Neural progenitor cell (in vitro differentiated cells): ENCODE measurements around the gene MTAP. TPM values are rescaled to one million over a fixed set of nuclear protein-coding genes. Genes with fewer than 3 reads are reported as not detected.

ENCODE experiments used
- DNase-seq: peaks from one replicate; pipeline ENCODE4 v3.0.0-alpha.2; 2016; ENCODE audit warnings: low spot score
- H2AFZ ChIP-seq: fragments of 200-600 bp; sonication (generic); replicated peaks from 2 replicates; pipeline ENCODE4 v1.6.1; 2016; ENCODE audit warnings: antibody characterized with exemption
- H3F3A ChIP-seq: fragments of 200-600 bp; sonication (generic); 2 replicates; pipeline ENCODE4 v1.6.1; 2016; ENCODE audit warnings: antibody characterized with exemption, low read depth
- H3K27ac ChIP-seq: fragments of 200-600 bp; sonication (generic); 2 replicates; pipeline ENCODE4 v1.5.1; 2016; ENCODE audit warnings: mild to moderate bottlenecking
- H3K27me3 ChIP-seq: fragments of 200-600 bp; sonication (generic); 2 replicates; pipeline ENCODE4 v1.6.1; 2016; ENCODE audit warnings: mild to moderate bottlenecking, moderate library complexity
- H3K36me3 ChIP-seq: fragments of 200-600 bp; sonication (generic); 2 replicates; pipeline ENCODE4 v1.5.1; 2016
- H3K4me1 ChIP-seq: fragments of 200-600 bp; sonication (generic); 2 replicates; pipeline ENCODE4 v1.6.1; 2016; ENCODE audit warnings: mixed run types
- H3K4me2 ChIP-seq: fragments of 200-600 bp; sonication (generic); 2 replicates; pipeline ENCODE4 v1.6.1; 2016
- H3K4me3 ChIP-seq: fragments of 200-600 bp; sonication (generic); 2 replicates; pipeline ENCODE4 v1.5.1; 2016
- H3K79me2 ChIP-seq: fragments of 200-600 bp; sonication (generic); 2 replicates; pipeline ENCODE4 v1.6.1; 2016; ENCODE audit warnings: low read depth
- H3K9ac ChIP-seq: fragments of 200-600 bp; sonication (generic); 2 replicates; pipeline ENCODE4 v1.6.1; 2016
- H3K9me3 ChIP-seq: fragments of 200-600 bp; sonication (generic); 2 replicates; pipeline ENCODE4 v1.5.1; 2016; ENCODE audit warnings: low read depth
- H4K20me1 ChIP-seq: fragments of 200-600 bp; sonication (generic); 2 replicates; pipeline ENCODE4 v1.6.1; 2016; ENCODE audit warnings: low read depth
- H3K27ac Mint-ChIP-seq: 3 replicates; pipeline ENCODE4 v1.8.0; 2021; ENCODE audit warnings: mixed read lengths
- H3K27me3 Mint-ChIP-seq: 2 replicates; pipeline ENCODE4 v1.8.0; 2022; ENCODE audit warnings: low read depth, mild to moderate bottlenecking, inconsistent platforms, moderate library complexity, mixed read lengths; ENCODE audit not compliant: insufficient read depth
- H3K36me3 Mint-ChIP-seq: 3 replicates; pipeline ENCODE4 v1.8.0; 2021; ENCODE audit warnings: mixed read lengths
- H3K4me1 Mint-ChIP-seq: 3 replicates; pipeline ENCODE4 v1.8.0; 2021; ENCODE audit warnings: mixed read lengths
- H3K4me3 Mint-ChIP-seq: 3 replicates; pipeline ENCODE4 v1.8.0; 2021; ENCODE audit warnings: mild to moderate bottlenecking, moderate library complexity, mixed read lengths
- H3K9me3 Mint-ChIP-seq: 3 replicates; pipeline ENCODE4 v1.8.0; 2020; ENCODE audit warnings: mixed read lengths
- EZH2 ChIP-seq: fragments of 200-600 bp; sonication (generic); IDR thresholded peaks from 2 replicates; pipeline ENCODE4 v1.6.1; 2017; ENCODE audit warnings: antibody characterized with exemption, mild to moderate bottlenecking, moderate library complexity
- EZH2phosphoT487 ChIP-seq: fragments of 200-600 bp; sonication (generic); IDR thresholded peaks from 2 replicates; pipeline ENCODE4 v1.6.1; 2017; ENCODE audit warnings: antibody characterized with exemption
- total RNA-seq: library from RNA; depleted of rRNA; stranded (reverse); fragments of >200 nt; gene quantifications from 2 replicates; pipeline ENCODE4 v1.2.3, GENCODE V29; 2015; ENCODE audit warnings: low replicate concordance
- TF ChIP-seq, protein P1 (sequence below): fragments of 200-600 bp; sonication (generic); IDR thresholded peaks from 2 replicates; pipeline ENCODE4 v1.5.1; 2017; ENCODE audit warnings: antibody characterized with exemption, mild to moderate bottlenecking

MTAP gene
- total RNA-seq, 1 donor from 2014 or later, result 21.6 TPM

DNA sequence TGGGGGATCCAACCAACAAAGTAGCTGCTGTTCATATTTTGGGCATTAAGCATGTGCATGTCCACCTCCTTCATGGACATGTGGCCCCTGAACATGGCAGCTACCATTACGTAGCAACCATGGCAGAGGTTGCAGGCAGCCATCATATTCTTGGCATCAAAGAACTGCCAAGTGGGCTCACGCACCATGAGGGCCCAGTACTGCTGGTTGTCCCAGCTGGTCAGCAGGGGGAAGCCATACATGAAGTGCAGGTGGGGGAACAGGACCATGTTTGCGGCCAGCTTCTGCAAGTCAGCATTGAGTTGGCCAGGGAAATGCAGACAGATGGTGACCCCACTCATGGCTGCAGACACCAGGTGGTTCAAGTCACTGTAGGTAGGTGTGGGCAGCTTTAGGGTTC is 9.5 kb downstream of the MTAP start:
- Mint-ChIP-seq H3K36me3 (peaks cover 41% of the 10 kb centered on the region), H3K27ac (no peak overlapping the region), H3K9me3 (no peaks in the 10 kb centered on the region), H3K27me3 (no peaks in the 10 kb centered on the region), H3K4me1 (peaks cover 3% of the 10 kb centered on the region), H3K4me3 (no peak overlapping the region)
- H3K4me3 ChIP-seq, result no peak overlapping the region
- no peak overlapping the region for H3K27ac ChIP-seq
- H3K27me3 ChIP-seq, result no peaks in the 10 kb centered on the region
- H3K79me2 ChIP-seq, result peaks cover 61% of the 10 kb centered on the region
- H3F3A ChIP-seq, result peaks cover 10% of the 10 kb centered on the region
- H3K9ac ChIP-seq, result no peak overlapping the region
- peaks cover 8% of the 10 kb centered on the region for H3K36me3 ChIP-seq
- no peak for DNase-seq
- TF ChIP-seq EZH2phosphoT487 (no peak), EZH2 (no peak)
- TF ChIP-seq, protein P1, sequence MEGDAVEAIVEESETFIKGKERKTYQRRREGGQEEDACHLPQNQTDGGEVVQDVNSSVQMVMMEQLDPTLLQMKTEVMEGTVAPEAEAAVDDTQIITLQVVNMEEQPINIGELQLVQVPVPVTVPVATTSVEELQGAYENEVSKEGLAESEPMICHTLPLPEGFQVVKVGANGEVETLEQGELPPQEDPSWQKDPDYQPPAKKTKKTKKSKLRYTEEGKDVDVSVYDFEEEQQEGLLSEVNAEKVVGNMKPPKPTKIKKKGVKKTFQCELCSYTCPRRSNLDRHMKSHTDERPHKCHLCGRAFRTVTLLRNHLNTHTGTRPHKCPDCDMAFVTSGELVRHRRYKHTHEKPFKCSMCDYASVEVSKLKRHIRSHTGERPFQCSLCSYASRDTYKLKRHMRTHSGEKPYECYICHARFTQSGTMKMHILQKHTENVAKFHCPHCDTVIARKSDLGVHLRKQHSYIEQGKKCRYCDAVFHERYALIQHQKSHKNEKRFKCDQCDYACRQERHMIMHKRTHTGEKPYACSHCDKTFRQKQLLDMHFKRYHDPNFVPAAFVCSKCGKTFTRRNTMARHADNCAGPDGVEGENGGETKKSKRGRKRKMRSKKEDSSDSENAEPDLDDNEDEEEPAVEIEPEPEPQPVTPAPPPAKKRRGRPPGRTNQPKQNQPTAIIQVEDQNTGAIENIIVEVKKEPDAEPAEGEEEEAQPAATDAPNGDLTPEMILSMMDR, result no peak
- H3K4me2 ChIP-seq, result no peak overlapping the region
- H2AFZ ChIP-seq, result no peak overlapping the region
- no peaks in the 10 kb centered on the region for H3K9me3 ChIP-seq
- peaks cover 4% of the 10 kb centered on the region for H3K4me1 ChIP-seq
- peaks cover 45% of the 10 kb centered on the region for H4K20me1 ChIP-seq

- no peak overlapping the region for H3K27ac ChIP-seq
- no peaks in the 10 kb centered on the region for H3K27me3 ChIP-seq
- no peak for DNase-seq
- H2AFZ ChIP-seq, result no peak overlapping the region
- no peaks in the 10 kb centered on the region for H3K9me3 Mint-ChIP-seq
- peaks cover 42% of the 10 kb centered on the region for H4K20me1 ChIP-seq
- no peak overlapping the region for H3K4me2 ChIP-seq
- H3K4me1 ChIP-seq, result peaks cover 4% of the 10 kb centered on the region
- no peak overlapping the region for H3K4me3 ChIP-seq
- peaks cover 8% of the 10 kb centered on the region for H3K36me3 ChIP-seq
- H3K79me2 ChIP-seq, result peaks cover 56% of the 10 kb centered on the region
- TF ChIP-seq EZH2phosphoT487, result no peak
- TF ChIP-seq, protein P1, result no peak
- no peak for TF ChIP-seq EZH2
- H3K36me3 Mint-ChIP-seq, result peaks cover 43% of the 10 kb centered on the region
- H3K27me3 Mint-ChIP-seq, result no peaks in the 10 kb centered on the region
- H3K4me1 Mint-ChIP-seq, result peaks cover 3% of the 10 kb centered on the region
- H3K27ac Mint-ChIP-seq, result no peak overlapping the region
- no peak overlapping the region for H3K9ac ChIP-seq
- H3K9me3 ChIP-seq, result no peaks in the 10 kb centered on the region
- no peak overlapping the region for H3K4me3 Mint-ChIP-seq
- peaks cover 10% of the 10 kb centered on the region for H3F3A ChIP-seq
These were observed 10.0 kb downstream of the MTAP start for GRCh38 chr9:21812415-21812814.

DNA sequence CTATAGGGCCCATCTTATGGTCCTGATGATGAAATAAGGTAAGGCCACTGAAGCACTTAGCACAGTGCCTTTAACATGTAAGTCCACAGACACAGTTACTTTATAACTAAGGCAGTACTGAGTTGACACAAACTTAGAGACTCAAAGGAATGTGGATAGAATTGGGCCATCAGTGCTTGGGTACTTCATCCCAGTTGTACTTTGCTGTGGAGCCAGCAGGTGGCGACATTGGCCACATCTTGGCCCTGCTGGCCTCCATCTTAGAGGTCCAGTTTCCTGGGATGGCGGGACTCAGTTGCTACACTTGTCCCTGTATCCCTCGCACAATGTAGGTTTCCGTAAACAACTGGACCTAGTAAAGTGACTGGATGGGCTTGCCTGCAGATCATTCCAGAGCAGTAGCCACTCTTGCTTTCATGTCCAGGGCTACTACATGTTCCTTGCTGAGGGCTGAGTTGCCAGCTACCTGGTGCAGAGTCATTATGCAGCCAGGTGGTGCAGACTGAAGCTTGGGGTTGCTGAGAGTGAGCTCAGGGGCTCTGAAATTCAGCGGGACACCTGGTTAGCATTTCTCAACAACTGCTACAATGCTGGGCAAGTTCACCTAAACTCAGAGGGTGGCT is 10.6 kb downstream of the MTAP start:
- Histone ChIP-seq H3K9me3 (no peaks in the 10 kb centered on the region), H3K4me3 (no peak overlapping the region), H3K79me2 (peaks cover 50% of the 10 kb centered on the region), H3K4me1 (peaks cover 4% of the 10 kb centered on the region), H3K9ac (no peak overlapping the region), H2AFZ (no peak overlapping the region), H3K27me3 (no peaks in the 10 kb centered on the region), H4K20me1 (peaks cover 35% of the 10 kb centered on the region), H3K36me3 (peaks cover 8% of the 10 kb centered on the region), H3F3A (peaks cover 10% of the 10 kb centered on the region), H3K4me2 (no peak overlapping the region), H3K27ac (no peak overlapping the region)
- peaks cover 3% of the 10 kb centered on the region for H3K9me3 Mint-ChIP-seq
- H3K36me3 Mint-ChIP-seq, result peaks cover 46% of the 10 kb centered on the region
- H3K27ac Mint-ChIP-seq, result no peak overlapping the region
- TF ChIP-seq, protein P1, result peak; percentile 80
- no peak for TF ChIP-seq EZH2phosphoT487
- H3K4me3 Mint-ChIP-seq, result no peak overlapping the region
- peak; percentile 74 for DNase-seq
- H3K27me3 Mint-ChIP-seq, result no peaks in the 10 kb centered on the region
- peaks cover 3% of the 10 kb centered on the region for H3K4me1 Mint-ChIP-seq
